ENCODE results near the gene PNLIPRP2.

Gene PNLIPRP2

DNA sequence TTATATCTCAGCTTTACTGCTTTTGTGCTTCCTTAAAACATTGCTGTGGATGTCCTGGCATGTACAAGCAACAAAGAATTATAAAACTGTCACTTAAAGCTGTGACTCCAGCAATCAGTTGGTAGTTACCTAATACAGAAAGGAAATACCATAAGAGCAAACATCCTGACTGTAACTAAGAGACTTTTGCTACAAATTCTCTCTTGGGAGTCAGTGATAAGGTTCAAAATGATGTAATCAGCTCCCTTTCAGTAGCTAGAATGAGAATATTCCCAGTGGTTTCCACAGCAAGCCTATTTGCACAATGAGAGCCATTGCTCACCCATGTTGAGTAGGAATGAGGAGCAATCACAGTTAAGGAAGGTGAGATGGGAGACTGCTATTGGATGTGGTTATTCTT is 22.4 kb upstream of the PNLIPRP2 start:
- TF ChIP-seq CTCF (IDR thresholded peaks at IDR 0.05; ENCODE audit: low read depth, low read length, missing control alignments), result no peak
- no peaks in the 10 kb centered on the region for H3K27me3 ChIP-seq (replicated peaks)
- no peak for DNase-seq
- H3K4me3 ChIP-seq (ENCODE audit: low read depth, low read length), result no peak overlapping the region
- no peak overlapping the region for H3K27ac ChIP-seq
- in situ Hi-C loops (cut with HindIII; ENCODE audit: low pct_ligation_motif_present, low sequenced_read_pairs), result no loop called here
- H3K36me3 ChIP-seq (replicated peaks), result no peaks in the 10 kb centered on the region

DNA sequence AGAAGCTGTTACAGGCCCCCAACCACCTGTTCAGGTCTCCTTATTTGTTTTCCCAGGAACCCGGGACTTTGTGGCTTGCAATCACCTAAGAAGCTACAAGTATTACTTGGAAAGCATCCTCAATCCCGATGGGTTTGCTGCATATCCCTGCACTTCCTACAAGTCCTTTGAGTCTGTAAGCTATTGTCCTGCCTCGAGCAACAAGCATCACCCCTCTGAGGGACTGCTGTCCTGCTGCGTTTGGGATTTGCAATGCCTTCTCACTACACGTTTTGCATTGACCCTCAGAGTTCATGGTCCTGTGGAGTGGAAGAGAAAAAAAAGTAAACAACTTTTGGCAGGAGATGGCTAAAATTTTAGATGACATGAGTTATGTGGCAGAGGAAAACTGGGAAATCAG is 20.8 kb upstream of the PNLIPRP2 start:
- no peak overlapping the region for H3K27ac ChIP-seq
- TF ChIP-seq CTCF (IDR thresholded peaks at IDR 0.05; ENCODE audit: low read depth, low read length, missing control alignments), result no peak
- in situ Hi-C loops (cut with HindIII; ENCODE audit: low pct_ligation_motif_present, low sequenced_read_pairs), result no loop called here
- no peak overlapping the region for H3K4me3 ChIP-seq (ENCODE audit: low read depth, low read length)
- H3K27me3 ChIP-seq (replicated peaks), result no peaks in the 10 kb centered on the region
- H3K36me3 ChIP-seq (replicated peaks), result no peaks in the 10 kb centered on the region
- DNase-seq, result no peak

- no peak for TF ChIP-seq CTCF (IDR thresholded peaks at IDR 0.05; ENCODE audit: low read depth, low read length, missing control alignments)
- H3K27me3 ChIP-seq (replicated peaks), result no peaks in the 10 kb centered on the region
- H3K4me3 ChIP-seq (ENCODE audit: low read depth, low read length), result no peak overlapping the region
- H3K27ac ChIP-seq, result no peak overlapping the region
- in situ Hi-C loops (cut with HindIII; ENCODE audit: low pct_ligation_motif_present, low sequenced_read_pairs), result no loop called here
- no peaks in the 10 kb centered on the region for H3K36me3 ChIP-seq (replicated peaks)
- no peak for DNase-seq
Observed at GRCh38 chr10:116602648-116603400, 17.9 kb upstream of the PNLIPRP2 start.

GRCh38 chr10:116606061-116606483 is 14.7 kb upstream of the PNLIPRP2 start:
- in situ Hi-C loops (cut with HindIII; ENCODE audit: low pct_ligation_motif_present, low sequenced_read_pairs), result no loop called here
- H3K27me3 ChIP-seq (replicated peaks), result no peaks in the 10 kb centered on the region
- no peak overlapping the region for H3K4me3 ChIP-seq (ENCODE audit: low read depth, low read length)
- no peaks in the 10 kb centered on the region for H3K36me3 ChIP-seq (replicated peaks)
- no peak overlapping the region for H3K27ac ChIP-seq
- TF ChIP-seq CTCF (IDR thresholded peaks at IDR 0.05; ENCODE audit: low read depth, low read length, missing control alignments), result no peak
- no peak for DNase-seq

DNA sequence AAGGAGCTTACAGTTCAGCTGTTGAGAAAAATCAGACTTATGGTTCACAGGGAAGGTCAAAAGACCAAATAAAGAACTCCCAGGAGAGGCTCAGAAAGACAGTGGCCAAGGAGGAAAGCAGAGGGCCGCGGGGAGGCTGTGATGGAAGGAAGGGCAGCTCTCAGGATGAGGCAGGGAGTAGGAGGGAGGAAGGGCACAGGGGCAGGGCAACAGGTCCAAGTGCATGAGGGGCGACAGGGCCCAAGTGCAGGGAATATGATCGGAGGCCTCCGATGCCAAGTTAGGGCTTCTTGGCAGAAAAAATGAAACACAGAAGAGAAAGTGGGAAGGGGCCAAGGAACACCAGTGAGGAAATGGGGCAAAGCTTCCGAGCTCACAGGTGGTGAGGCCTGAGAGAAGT is 13.4 kb upstream of the PNLIPRP2 start:
- no peak for TF ChIP-seq CTCF (IDR thresholded peaks at IDR 0.05; ENCODE audit: low read depth, low read length, missing control alignments)
- Histone ChIP-seq H3K27ac (no peak overlapping the region), H3K4me3 (ENCODE audit: low read depth, low read length) (no peak overlapping the region), H3K36me3 (replicated peaks) (no peaks in the 10 kb centered on the region), H3K27me3 (replicated peaks) (no peaks in the 10 kb centered on the region)
- in situ Hi-C loops (cut with HindIII; ENCODE audit: low pct_ligation_motif_present, low sequenced_read_pairs), result no loop called here
- no peak for DNase-seq
